GM19240 (cell line): ENCODE results near the gene CKM.
"Not testable (repeated sequence)": the region's sequence is repeated elsewhere in the genome, so short reads cannot be mapped to it uniquely, and the experiment has no call there.

Source experiments
- DNase-seq: peaks from one replicate; pipeline ENCODE4 v3.0.0; 2011; ENCODE audit warnings: low spot score; ENCODE audit not compliant: insufficient read length

CKM gene

GRCh38 chr19:45293682-45294081, 29.0 kb downstream of the CKM start:
- no peak for DNase-seq

GRCh38 chr19:45291834-45292233, 30.8 kb downstream of the CKM start:
- DNase-seq, result no peak

- DNase-seq, result no peak
Observed at GRCh38 chr19:45290381-45290931, 32.2 kb downstream of the CKM start.

- no peak for DNase-seq
Observed at GRCh38 chr19:45283443-45284033, 39.1 kb downstream of the CKM start.

GRCh38 chr19:45280471-45280961, 42.2 kb downstream of the CKM start:
- DNase-seq, result no peak

GRCh38 chr19:45279587-45280192, 43.0 kb downstream of the CKM start:
- no peak for DNase-seq

GRCh38 chr19:45278087-45278486, 44.6 kb downstream of the CKM start:
- DNase-seq, result no peak

- DNase-seq, result no peak
Observed at GRCh38 chr19:45276284-45276687, 46.4 kb downstream of the CKM start.

GRCh38 chr19:45275370-45275971, 47.2 kb downstream of the CKM start:
- no peak for DNase-seq

GRCh38 chr19:45273521-45273855, 49.2 kb downstream of the CKM start:
- DNase-seq, result no peak

- DNase-seq, result no peak
Observed at GRCh38 chr19:45271735-45272108, 51.0 kb downstream of the CKM start.

GRCh38 chr19:45271098-45271734, 51.5 kb downstream of the CKM start:
- no peak for DNase-seq

GRCh38 chr19:45269939-45270338, 52.7 kb downstream of the CKM start:
- DNase-seq, result not testable (repeated sequence)

- no peak for DNase-seq
Observed at GRCh38 chr19:45267296-45267695, 55.4 kb downstream of the CKM start.

GRCh38 chr19:45265375-45265774, 57.3 kb downstream of the CKM start:
- DNase-seq, result no peak

GRCh38 chr19:45264781-45265317, 57.8 kb downstream of the CKM start:
- DNase-seq, result no peak

GRCh38 chr19:45263013-45263412, 59.7 kb downstream of the CKM start:
- no peak for DNase-seq

- no peak for DNase-seq
Observed at GRCh38 chr19:45262570-45262969, 60.1 kb downstream of the CKM start.

GRCh38 chr19:45258862-45259261, 63.8 kb downstream of the CKM start:
- no peak for DNase-seq

GRCh38 chr19:45256836-45257235, 65.8 kb downstream of the CKM start:
- DNase-seq, result no peak
